NT2/D1 (cell line): Measurements from ENCODE around the gene ITGAE.
"Not testable (repeated sequence)": the region's sequence is repeated elsewhere in the genome, so short reads cannot be mapped to it uniquely, and the experiment has no call there.

Experiments
- YY1 ChIP-seq: IDR thresholded peaks from 2 replicates; pipeline ENCODE4 v1.6.1; 2011; ENCODE audit not compliant: insufficient read length, insufficient read depth
- ZNF274 ChIP-seq: IDR thresholded peaks from 2 replicates; pipeline ENCODE4 v1.6.1; 2011; ENCODE audit warnings: mild to moderate bottlenecking, low read depth, low read length

DNA sequence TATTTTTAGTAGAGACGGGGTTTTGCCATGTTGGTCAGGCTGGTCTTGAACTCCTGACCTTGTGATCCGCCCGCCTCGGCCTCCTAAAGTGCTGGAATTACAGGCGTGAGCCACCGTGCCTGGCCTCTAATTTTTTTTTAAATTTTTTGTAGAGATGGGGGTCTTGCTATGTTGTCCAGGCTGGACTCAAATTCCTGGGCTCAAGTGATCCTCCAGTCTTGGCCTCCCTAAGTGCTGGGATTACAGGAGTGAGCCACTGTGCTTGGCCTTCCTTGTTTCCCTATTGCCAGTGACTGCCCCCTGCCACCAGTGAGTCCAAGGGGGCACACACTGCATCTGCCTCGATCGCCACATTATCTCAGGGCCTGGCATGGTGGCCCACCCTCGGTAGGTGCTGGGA lies 6.8 kb downstream of the ITGAE start:
- TF ChIP-seq ZNF274, YY1: not testable (repeated sequence)
